ENCODE data around the gene DSCAML1.
A peak's percentile ranks its signal among the peaks of the same experiment; 100 is the strongest.

The DSCAML1 gene

GRCh38 chr11:117681438-117681837, 115.6 kb downstream of the DSCAML1 start:
- TF ChIP-seq, protein P1, sequence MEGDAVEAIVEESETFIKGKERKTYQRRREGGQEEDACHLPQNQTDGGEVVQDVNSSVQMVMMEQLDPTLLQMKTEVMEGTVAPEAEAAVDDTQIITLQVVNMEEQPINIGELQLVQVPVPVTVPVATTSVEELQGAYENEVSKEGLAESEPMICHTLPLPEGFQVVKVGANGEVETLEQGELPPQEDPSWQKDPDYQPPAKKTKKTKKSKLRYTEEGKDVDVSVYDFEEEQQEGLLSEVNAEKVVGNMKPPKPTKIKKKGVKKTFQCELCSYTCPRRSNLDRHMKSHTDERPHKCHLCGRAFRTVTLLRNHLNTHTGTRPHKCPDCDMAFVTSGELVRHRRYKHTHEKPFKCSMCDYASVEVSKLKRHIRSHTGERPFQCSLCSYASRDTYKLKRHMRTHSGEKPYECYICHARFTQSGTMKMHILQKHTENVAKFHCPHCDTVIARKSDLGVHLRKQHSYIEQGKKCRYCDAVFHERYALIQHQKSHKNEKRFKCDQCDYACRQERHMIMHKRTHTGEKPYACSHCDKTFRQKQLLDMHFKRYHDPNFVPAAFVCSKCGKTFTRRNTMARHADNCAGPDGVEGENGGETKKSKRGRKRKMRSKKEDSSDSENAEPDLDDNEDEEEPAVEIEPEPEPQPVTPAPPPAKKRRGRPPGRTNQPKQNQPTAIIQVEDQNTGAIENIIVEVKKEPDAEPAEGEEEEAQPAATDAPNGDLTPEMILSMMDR (conservative IDR thresholded peaks at IDR 0.05) = no peak
- H3K27ac ChIP-seq = no peak overlapping the region

GRCh38 chr11:117679461-117679860, 117.6 kb downstream of the DSCAML1 start:
- TF ChIP-seq, protein P1 (conservative IDR thresholded peaks at IDR 0.05) = no peak
- no peak overlapping the region for H3K27ac ChIP-seq

GRCh38 chr11:117678658-117679406, 118.2 kb downstream of the DSCAML1 start:
- H3K27ac ChIP-seq = no peak overlapping the region
- TF ChIP-seq, protein P1 (conservative IDR thresholded peaks at IDR 0.05) = no peak

- no peak overlapping the region for H3K27ac ChIP-seq
- TF ChIP-seq, protein P1 (conservative IDR thresholded peaks at IDR 0.05) = no peak
Measured at GRCh38 chr11:117677729-117678310, 119.2 kb downstream of the DSCAML1 start.

DNA sequence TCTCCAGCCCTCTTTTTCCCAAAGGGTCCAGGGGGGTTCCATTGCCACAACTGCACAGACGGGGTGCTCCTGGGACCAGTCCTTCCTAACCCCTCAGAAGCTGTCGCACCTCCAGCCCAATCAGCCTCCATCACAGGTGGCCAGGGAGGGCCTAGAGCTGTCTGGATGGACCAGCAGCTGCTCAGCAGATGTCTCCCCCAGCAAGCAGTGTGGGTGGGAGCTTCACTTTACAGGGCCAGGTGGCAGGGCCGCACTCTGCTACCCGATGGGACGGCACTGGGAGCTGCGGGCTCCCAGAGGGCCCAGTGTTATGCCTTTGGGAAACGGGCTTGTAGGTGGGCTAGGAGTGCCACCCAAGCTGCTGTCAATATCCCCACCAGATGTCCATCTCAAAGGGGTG, 120.5 kb downstream of the DSCAML1 start:
- no peak overlapping the region for H3K27ac ChIP-seq
- TF ChIP-seq, protein P1 (conservative IDR thresholded peaks at IDR 0.05) = no peak

DNA sequence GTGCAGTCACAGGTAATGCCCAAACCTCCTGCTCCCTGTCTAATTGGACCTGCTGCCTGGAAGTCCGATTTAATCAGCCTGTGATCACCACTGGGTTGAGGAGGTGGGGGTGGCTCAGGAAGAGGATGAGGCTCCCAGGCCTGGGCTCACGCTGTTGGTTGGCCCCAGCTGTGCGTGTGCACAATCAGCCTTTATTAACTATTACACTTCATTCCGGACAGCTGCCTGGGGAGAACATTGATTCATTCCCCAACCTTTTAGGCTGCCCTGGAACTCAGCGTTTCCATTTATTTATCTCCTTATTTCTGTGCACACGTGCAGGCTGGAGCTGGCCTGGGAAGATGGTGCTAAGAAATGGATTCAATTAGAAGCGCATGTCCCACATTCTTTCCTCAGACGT, 123.4 kb downstream of the DSCAML1 start:
- TF ChIP-seq, protein P1 (conservative IDR thresholded peaks at IDR 0.05) = no peak
- H3K27ac ChIP-seq = peak overlapping the region; percentile 14; the same call in 1 of the 2 replicates

DNA sequence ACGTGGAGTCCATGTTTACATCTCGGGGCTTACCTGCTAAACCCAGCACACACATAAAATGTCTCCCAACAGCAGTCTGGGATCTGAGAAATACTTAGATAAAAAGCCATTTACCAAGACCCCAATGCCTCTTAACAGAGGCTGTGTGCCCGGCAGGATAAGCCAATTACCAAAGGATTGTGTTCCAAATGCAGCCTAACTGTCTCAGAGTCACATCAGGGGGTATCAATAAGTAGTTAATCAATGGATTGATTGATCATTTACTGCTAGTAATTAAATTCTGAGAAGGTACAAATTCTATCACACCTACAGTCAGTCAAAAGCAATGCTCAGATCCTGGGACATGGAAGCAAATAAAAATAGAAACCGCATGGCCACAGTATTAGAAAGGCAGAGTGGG, 125.6 kb downstream of the DSCAML1 start:
- TF ChIP-seq, protein P1 (conservative IDR thresholded peaks at IDR 0.05) = no peak
- H3K27ac ChIP-seq = no peak overlapping the region

All from VCaP (cell line).